LNCAP (cell line): Measurements from ENCODE around the gene APBA2.

Source experiments
- TF ChIP-seq, protein P1 (sequence below): fragments of 450-650 bp; IDR thresholded peaks from 2 replicates; pipeline ENCODE4 v1.5.1; 2017; ENCODE audit warnings: mild to moderate bottlenecking

The APBA2 gene

DNA sequence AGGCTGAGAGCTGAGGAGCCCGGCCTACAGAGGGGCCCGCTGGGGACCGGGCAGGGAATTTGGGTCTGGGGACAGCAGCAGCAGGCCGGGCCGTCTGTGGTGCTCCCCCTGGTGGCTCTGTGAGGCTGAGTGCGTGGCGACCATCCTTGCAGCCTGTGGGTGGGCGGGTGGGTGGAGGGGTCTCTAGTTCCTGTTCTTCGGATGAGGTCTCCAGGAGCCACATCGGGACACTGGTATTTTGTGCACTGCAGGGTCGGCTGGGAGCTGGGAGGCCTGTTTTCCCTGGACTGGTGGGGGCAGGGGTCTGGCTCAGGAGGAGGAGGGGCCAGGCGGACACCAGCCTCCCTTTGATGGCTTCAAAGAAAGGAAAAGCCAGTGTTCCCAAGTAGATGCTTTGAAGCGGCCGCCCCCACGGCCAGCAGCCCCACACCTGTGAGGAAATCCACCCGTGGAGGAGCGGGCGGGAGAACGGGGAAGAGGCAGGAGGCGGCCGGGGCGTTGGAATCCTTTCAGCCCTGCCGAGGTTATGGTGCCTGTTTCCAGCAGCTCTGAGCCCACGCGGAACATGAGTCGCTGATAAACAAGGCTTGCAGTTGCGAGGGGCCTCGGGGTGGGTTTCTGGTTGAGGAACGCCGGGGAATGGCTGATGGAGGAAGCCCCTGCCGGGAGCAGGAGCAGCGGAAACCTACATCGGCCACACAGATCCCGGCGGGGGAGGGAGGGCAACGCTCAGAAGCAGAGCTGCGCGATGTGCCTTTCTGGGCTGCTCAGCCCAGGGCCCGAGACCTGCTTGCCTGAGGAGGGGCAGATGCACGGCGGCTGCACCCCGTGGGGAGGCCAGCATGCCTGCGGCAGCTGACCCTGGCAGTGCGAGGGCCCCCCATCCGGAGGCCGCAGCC, 229.6 kb downstream of the APBA2 start:
- TF ChIP-seq, protein P1, sequence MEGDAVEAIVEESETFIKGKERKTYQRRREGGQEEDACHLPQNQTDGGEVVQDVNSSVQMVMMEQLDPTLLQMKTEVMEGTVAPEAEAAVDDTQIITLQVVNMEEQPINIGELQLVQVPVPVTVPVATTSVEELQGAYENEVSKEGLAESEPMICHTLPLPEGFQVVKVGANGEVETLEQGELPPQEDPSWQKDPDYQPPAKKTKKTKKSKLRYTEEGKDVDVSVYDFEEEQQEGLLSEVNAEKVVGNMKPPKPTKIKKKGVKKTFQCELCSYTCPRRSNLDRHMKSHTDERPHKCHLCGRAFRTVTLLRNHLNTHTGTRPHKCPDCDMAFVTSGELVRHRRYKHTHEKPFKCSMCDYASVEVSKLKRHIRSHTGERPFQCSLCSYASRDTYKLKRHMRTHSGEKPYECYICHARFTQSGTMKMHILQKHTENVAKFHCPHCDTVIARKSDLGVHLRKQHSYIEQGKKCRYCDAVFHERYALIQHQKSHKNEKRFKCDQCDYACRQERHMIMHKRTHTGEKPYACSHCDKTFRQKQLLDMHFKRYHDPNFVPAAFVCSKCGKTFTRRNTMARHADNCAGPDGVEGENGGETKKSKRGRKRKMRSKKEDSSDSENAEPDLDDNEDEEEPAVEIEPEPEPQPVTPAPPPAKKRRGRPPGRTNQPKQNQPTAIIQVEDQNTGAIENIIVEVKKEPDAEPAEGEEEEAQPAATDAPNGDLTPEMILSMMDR, result peak; percentile 48

- TF ChIP-seq, protein P1, result no peak
These were observed 231.4 kb downstream of the APBA2 start for GRCh38 chr15:29116970-29117700.

GRCh38 chr15:29117778-29118177, 232.0 kb downstream of the APBA2 start:
- TF ChIP-seq, protein P1, result no peak

DNA sequence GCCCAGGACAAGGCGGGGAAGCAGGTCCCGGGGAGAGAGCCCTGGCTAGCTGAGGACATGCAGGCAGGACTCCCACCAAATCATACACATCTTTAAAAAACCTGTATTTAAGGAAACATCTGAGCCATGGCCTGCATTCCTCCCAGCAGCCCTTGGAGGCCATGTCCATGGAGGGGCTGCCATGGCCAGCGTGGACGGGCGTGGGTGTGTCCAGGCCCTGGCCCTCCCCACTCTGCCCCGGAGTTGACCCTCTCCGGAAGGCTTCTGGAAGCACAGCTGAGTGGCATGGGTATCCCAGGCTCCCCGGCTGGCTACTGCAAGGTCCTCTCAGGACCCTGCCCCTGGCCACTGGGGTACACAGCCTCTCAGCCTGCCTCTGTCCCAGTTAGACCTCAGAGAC, 234.1 kb downstream of the APBA2 start:
- TF ChIP-seq, protein P1, result no peak

DNA sequence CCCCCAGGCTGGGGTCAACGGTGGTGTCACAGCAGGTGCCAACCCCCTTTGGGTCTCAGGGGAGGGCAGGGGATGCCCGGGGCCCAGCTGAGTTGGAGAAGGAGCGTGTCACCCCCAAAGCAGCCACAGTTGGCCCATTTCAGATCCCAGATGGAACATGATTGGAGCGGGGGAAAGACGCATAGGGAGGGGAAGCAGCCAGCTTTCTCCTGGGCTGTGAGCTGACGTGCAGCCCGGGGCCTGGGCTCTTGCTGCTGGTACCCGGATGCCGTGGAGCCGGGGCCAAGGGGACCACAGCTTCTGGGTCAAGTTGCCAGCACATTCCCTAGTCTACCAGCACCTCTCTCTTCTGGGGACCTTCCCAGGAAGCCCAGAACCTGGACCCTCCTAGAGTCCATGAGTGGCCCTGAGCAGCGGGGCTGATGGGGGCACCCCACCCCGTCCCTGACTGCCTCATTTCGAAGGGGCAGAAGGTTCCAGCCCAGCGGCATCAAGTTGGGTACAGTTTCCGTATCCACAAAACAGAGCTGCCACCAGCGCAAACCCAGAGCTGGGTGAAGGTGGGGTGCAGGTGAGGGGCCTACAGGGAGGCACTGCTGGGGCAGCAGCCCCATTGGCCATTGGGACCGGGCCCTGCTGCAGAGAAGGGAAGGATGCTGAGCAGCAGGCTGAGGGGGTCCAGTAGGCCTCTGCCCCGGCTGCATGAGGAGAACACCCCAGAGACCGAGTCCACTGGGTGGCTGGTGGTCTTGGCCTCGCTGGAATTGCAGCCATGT, 235.0 kb downstream of the APBA2 start:
- TF ChIP-seq, protein P1, result no peak

DNA sequence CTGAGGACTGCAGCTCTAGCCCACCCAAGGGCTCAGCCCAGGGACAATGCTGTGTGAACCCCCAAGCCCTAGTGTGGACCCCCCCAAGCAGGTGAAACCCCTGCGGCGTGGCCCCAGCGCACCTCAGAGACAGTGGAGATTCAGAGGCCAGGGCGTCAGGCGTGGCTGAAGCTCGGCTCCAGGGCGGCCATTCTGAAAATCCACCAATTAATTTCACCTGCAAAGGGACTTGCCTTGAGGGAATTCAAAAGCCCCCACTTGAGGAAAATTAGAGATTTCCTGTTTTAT, 235.5 kb downstream of the APBA2 start:
- TF ChIP-seq, protein P1, result no peak

GRCh38 chr15:29121907-29122306, 236.1 kb downstream of the APBA2 start:
- TF ChIP-seq, protein P1, result no peak
